Mammary epithelial cell (primary cell): ENCODE data around the gene ACSL3.

ENCODE experiments used
- EZH2 ChIP-seq: IDR thresholded peaks from 2 replicates; pipeline ENCODE4 v1.6.1; 2012; ENCODE audit warnings: low read length, inconsistent platforms, borderline replicate concordance
- TF ChIP-seq, protein P1 (sequence below), 2 donors: IDR thresholded peaks in 1 of 2; conservative IDR thresholded peaks in 1 of 2; 2 replicates each; pipeline ENCODE4 v1.5.1; 2011 to 2012; ENCODE audit warnings: inconsistent platforms in 2 of 2, low read length in 2 of 2, mild to moderate bottlenecking in 2 of 2, control low read depth in 1 of 2, low read depth in 1 of 2; ENCODE audit not compliant: insufficient read depth in 1 of 2; ENCODE audit errors: extremely low read depth in 1 of 2

GRCh38 chr2:222935688-222936298 lies 75.0 kb downstream of the ACSL3 start:
- no peak for TF ChIP-seq EZH2
- TF ChIP-seq, protein P1, sequence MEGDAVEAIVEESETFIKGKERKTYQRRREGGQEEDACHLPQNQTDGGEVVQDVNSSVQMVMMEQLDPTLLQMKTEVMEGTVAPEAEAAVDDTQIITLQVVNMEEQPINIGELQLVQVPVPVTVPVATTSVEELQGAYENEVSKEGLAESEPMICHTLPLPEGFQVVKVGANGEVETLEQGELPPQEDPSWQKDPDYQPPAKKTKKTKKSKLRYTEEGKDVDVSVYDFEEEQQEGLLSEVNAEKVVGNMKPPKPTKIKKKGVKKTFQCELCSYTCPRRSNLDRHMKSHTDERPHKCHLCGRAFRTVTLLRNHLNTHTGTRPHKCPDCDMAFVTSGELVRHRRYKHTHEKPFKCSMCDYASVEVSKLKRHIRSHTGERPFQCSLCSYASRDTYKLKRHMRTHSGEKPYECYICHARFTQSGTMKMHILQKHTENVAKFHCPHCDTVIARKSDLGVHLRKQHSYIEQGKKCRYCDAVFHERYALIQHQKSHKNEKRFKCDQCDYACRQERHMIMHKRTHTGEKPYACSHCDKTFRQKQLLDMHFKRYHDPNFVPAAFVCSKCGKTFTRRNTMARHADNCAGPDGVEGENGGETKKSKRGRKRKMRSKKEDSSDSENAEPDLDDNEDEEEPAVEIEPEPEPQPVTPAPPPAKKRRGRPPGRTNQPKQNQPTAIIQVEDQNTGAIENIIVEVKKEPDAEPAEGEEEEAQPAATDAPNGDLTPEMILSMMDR (conservative IDR thresholded peaks at IDR 0.05 in 1 of 2, IDR thresholded peaks at IDR 0.05 in 1 of 2; ENCODE audit: extremely low read depth in 1 of 2, insufficient read depth in 1 of 2, low read depth in 1 of 2, low read length in 2 of 2) = no peak
